K562 (cell line): ENCODE results near the gene FKBP7. TPM values are rescaled to one million over a fixed set of nuclear protein-coding genes. Genes with fewer than 3 reads are reported as not detected.
A peak's percentile ranks its signal among the peaks of the same experiment; 100 is the strongest.
"Not testable (repeated sequence)": the region's sequence is repeated elsewhere in the genome, so short reads cannot be mapped to it uniquely, and the experiment has no call there.

Experiments used
- ATAC-seq: fragments of 200-7000 bp; cut with Tn5 transposase; 3 replicates; pipeline ENCODE4 v1.9.1; 2020; ENCODE audit warnings: moderate library complexity
- BruUV-seq: library from RNA; stranded (reverse); fragments of 400-500 nt; replicated peaks from 2 replicates; lab custom pipeline; 2021; lab: Mats Ljungman, UMichigan
- CTCF ChIA-PET: fragments of 300-600 bp; formaldehyde crosslinking; extraction: SDS; loops from one replicate; lab custom pipeline; 2021; ENCODE audit warnings: low intra/inter-chr PET ratio; lab: Yijun Ruan, JAX
- POLR2A ChIA-PET: fragments of 300-600, 350-650 bp; sonication (Branson Sonifier 250); formaldehyde crosslinking; extraction: SDS; loops from one replicate; lab custom pipeline; 2021; ENCODE audit warnings: antibody characterized with exemption, inconsistent platforms; lab: Yijun Ruan, JAX
- DNase-seq, 4 experiments: peaks; one replicate each; pipeline versions ENCODE4 v3.0.0 to v3.0.0-alpha.2; 2011 to 2018; ENCODE audit warnings: low spot score in 3 of 4, mixed read lengths in 3 of 4; ENCODE audit errors: extremely low read depth in 1 of 4
- FAIRE-seq: peaks from 2 replicates; lab custom pipeline; 2011; peaks lifted over from hg19 to GRCh38; lab: Jason Lieb, UNC
- H2AFZ ChIP-seq: 2 replicates; pipeline ENCODE4 v1.6.0; 2011; ENCODE audit warnings: low read depth, low read length, control low read depth, inconsistent platforms
- H3K27ac ChIP-seq: fragments of 200-600 bp; 3 replicates; pipeline ENCODE4 v1.8.0; 2011; ENCODE audit warnings: low read depth, mild to moderate bottlenecking, control low read depth, inconsistent platforms, low read length, moderate library complexity, mixed read lengths; ENCODE audit errors: extremely low read depth
- H3K27me3 ChIP-seq, 2 experiments: fragments of 300-600 bp in 1 of 2; 2 replicates in 1 of 2; 3 replicates in 1 of 2; pipeline versions ENCODE4 v1.6.0 to v1.8.0; 2011; ENCODE audit warnings: inconsistent platforms in 2 of 2, low read length in 2 of 2, mild to moderate bottlenecking in 1 of 2, mixed read lengths in 1 of 2, moderate library complexity in 1 of 2; ENCODE audit not compliant: control insufficient read depth in 2 of 2, insufficient read depth in 2 of 2
- H3K36me3 ChIP-seq: fragments of 300-600 bp; 3 replicates; pipeline ENCODE4 v1.8.0; 2011; ENCODE audit warnings: mild to moderate bottlenecking, low read length, inconsistent platforms; ENCODE audit not compliant: control insufficient read depth, insufficient read depth
- H3K4me1 ChIP-seq, 2 experiments: fragments of 200-600 bp in 1 of 2; replicated peaks in 1 of 2; 2 replicates in 1 of 2; 3 replicates in 1 of 2; pipeline versions ENCODE4 v1.5.1 to v1.8.0; 2011; ENCODE audit warnings: inconsistent platforms in 2 of 2, low read length in 2 of 2, mild to moderate bottlenecking in 1 of 2, mixed read lengths in 1 of 2, moderate library complexity in 1 of 2; ENCODE audit not compliant: control insufficient read depth in 2 of 2, insufficient read depth in 2 of 2
- H3K4me2 ChIP-seq: 2 replicates; pipeline ENCODE4 v1.6.1; 2011; ENCODE audit warnings: low read length, control low read depth, inconsistent platforms, mixed read lengths; ENCODE audit not compliant: insufficient read depth
- H3K4me3 ChIP-seq: fragments of 200-600 bp; sonication (generic), shearing (Covaris generic); 2 replicates; pipeline ENCODE4 v1.5.1; 2016; ENCODE audit warnings: control low read depth, inconsistent platforms
- H3K79me2 ChIP-seq: fragments of 200-600 bp; 3 replicates; pipeline ENCODE4 v1.8.0; 2011; ENCODE audit warnings: low read length, inconsistent platforms; ENCODE audit not compliant: control insufficient read depth, insufficient read depth
- H3K9ac ChIP-seq, 2 experiments: 2 replicates each; pipeline versions ENCODE4 v1.6.0 to v1.6.1; 2011; ENCODE audit warnings: low read depth in 2 of 2, low read length in 2 of 2, control low read depth in 1 of 2, inconsistent platforms in 1 of 2, mild to moderate bottlenecking in 1 of 2, mixed read lengths in 1 of 2; ENCODE audit not compliant: insufficient read depth in 1 of 2
- H3K9me1 ChIP-seq: one replicate; pipeline ENCODE4 v1.6.0; 2011; ENCODE audit warnings: inconsistent platforms, mild to moderate bottlenecking, low read length, moderate library complexity; ENCODE audit not compliant: control insufficient read depth, insufficient read depth
- H3K9me3 ChIP-seq: replicated peaks from 2 replicates; pipeline ENCODE4 v1.5.1; 2011; ENCODE audit warnings: low read depth, low read length, inconsistent platforms; ENCODE audit not compliant: control insufficient read depth, insufficient read depth
- H4K20me1 ChIP-seq: replicated peaks from 2 replicates; pipeline ENCODE4 v1.6.1; 2011; ENCODE audit warnings: low read length, inconsistent platforms, mixed read lengths; ENCODE audit not compliant: control insufficient read depth, insufficient read depth
- BCOR ChIP-seq: fragments of 450-650 bp; IDR thresholded peaks from 2 replicates; pipeline ENCODE4 v1.6.1; 2016
- KDM1A ChIP-seq, 2 experiments: fragments of 450-650 bp; IDR thresholded peaks; 2 replicates each; pipeline ENCODE4 v1.6.1; 2016; ENCODE audit warnings: mild to moderate bottlenecking in 2 of 2
- RFX5 ChIP-seq: IDR thresholded peaks from 2 replicates; pipeline ENCODE4 v1.6.1; 2011; ENCODE audit warnings: low read depth, mild to moderate bottlenecking, improper control_type of control experiment, low read length
- SMARCA5 ChIP-seq: fragments of 450-650 bp; IDR thresholded peaks from 2 replicates; pipeline ENCODE4 v1.6.1; 2016
- SRSF1 ChIP-seq: fragments of 200-400 bp; formaldehyde crosslinking; IDR thresholded peaks from 2 replicates; pipeline ENCODE4 v1.6.1; 2017; ENCODE audit warnings: mild to moderate bottlenecking, low read depth, low read length, moderate library complexity
- THRAP3 ChIP-seq: fragments of 450-650 bp; IDR thresholded peaks from 2 replicates; pipeline ENCODE4 v1.6.1; 2016; ENCODE audit warnings: mild to moderate bottlenecking, inconsistent platforms, borderline replicate concordance
- YY1 ChIP-seq, 3 experiments: IDR thresholded peaks; 2 replicates each; pipeline ENCODE4 v1.6.1; 2011; ENCODE audit warnings: low read length in 2 of 3, mild to moderate bottlenecking in 2 of 3, moderate library complexity in 2 of 3, borderline replicate concordance in 1 of 3, control low read depth in 1 of 3, low read depth in 1 of 3; ENCODE audit not compliant: insufficient read depth in 3 of 3, insufficient replicate concordance in 2 of 3, control insufficient read depth in 1 of 3, insufficient read length in 1 of 3; ENCODE audit errors: extremely low read depth in 1 of 3
- ZFP91 ChIP-seq: sonication (generic); formaldehyde crosslinking; IDR thresholded peaks from 2 replicates; pipeline ENCODE4 v1.8.0; 2022; ENCODE audit warnings: mild to moderate bottlenecking, missing genetic modification reagents
- ZNF146 ChIP-seq: IDR thresholded peaks from one replicate; pipeline ENCODE4 v1.6.1; 2018; ENCODE audit warnings: missing compliant biosample characterization; ENCODE audit not compliant: unreplicated experiment
- ZNF224 ChIP-seq: sonication (generic); formaldehyde crosslinking; IDR thresholded peaks from 2 replicates; pipeline ENCODE4 v1.8.0; 2022; ENCODE audit warnings: mild to moderate bottlenecking, missing genetic modification reagents
- WGBS: fragments of 100-300 bp; shearing (Covaris generic); methylation state at CpG from one replicate; pipeline ENCODE4 v1.1.6; 2016; ENCODE audit warnings: low coverage, mixed read lengths; ENCODE audit not compliant: insufficient coverage; ENCODE audit errors: missing lambda C conversion rate; 5-methylcytosine and 5-hydroxymethylcytosine counted together
- in situ Hi-C: fragments of 300-500 bp; cut with MboI; formaldehyde crosslinking; loops from 4 replicates; pipeline ENCODE4 v1.15.0; 2018; ENCODE audit warnings: inconsistent platforms, mixed read lengths
- intact Hi-C: fragments of 100-400 bp; cut with micrococcal nuclease; formaldehyde crosslinking; loops from 2 replicates; pipeline ENCODE4 v1.14.2; 2022
- polyA plus RNA-seq, 8 experiments: library from polyadenylated mRNA; depleted of rRNA in 4 of 8; stranded (reverse) in 5 of 8; unstranded in 3 of 8; fragments of >200 nt; fragmentation: Nextera tagmentation in 2 of 8; fragmentation: Illumina TruSeq in 1 of 8; extraction: Ambion mirVana in 2 of 8; extraction: Trizol in 1 of 8; gene quantifications; 2 replicates each; pipeline versions ENCODE4 v1.2.1 to v1.2.3, GENCODE V29; 2011 to 2014; ENCODE audit warnings: inconsistent platforms in 1 of 8, missing spikeins in 1 of 8
- total RNA-seq, 7 experiments: library from RNA; depleted of rRNA in 6 of 7; stranded (reverse); fragments of >200 nt in 6 of 7; fragmentation: Illumina TruSeq in 2 of 7; extraction: Trizol in 2 of 7; gene quantifications; 2 replicates each; pipeline versions ENCODE4 v1.2.1 to v1.2.3, GENCODE V29; 2011 to 2021; ENCODE audit warnings: low replicate concordance in 1 of 7
- TF ChIP-seq, protein P1 (sequence below): fragments of 250-450 bp; sonication (Bioruptor Pico); IDR thresholded peaks from 2 replicates; pipeline ENCODE4 v1.8.0; 2022; ENCODE audit warnings: inconsistent platforms, mild to moderate bottlenecking, moderate library complexity, borderline replicate concordance

Gene FKBP7
- total and polyA plus RNA-seq, 9 of the 15 experiments (the other 6 are each of a cell fraction or from before 2014, with no cell fraction given): 6.1 to 23.2 (median 19.0) TPM

GRCh38 chr2:178525010-178525409 lies 46.6 kb upstream of the FKBP7 start:
- CTCF ChIA-PET, ATAC-seq, H3K27me3 ChIP-seq, H3K4me1 ChIP-seq, H3K36me3 ChIP-seq, H2AFZ ChIP-seq, DNase-seq, H3K27ac ChIP-seq, intact Hi-C loops, H3K4me2 ChIP-seq, in situ Hi-C loops, BruUV-seq, H3K4me3 ChIP-seq, H3K9me3 ChIP-seq, FAIRE-seq, H4K20me1 ChIP-seq: not testable (repeated sequence)
- 95% methylated on average over 3 of the region's 5 CpGs for WGBS
- peaks cover 60% of the 10 kb centered on the region for H3K79me2 ChIP-seq
- TF ChIP-seq BCOR (peak; percentile 86), ZNF146 (peak; percentile 72), KDM1A (IDR thresholded peaks at IDR 0.05) (peak; percentile 52 to 68; a peak in 2 of 4 replicates), SMARCA5 (0 out of 2 replicates have a peak, but pooled peaks have one; percentile 26)
- TF ChIP-seq, all 486 proteins: peak for 4; not testable (repeated sequence) for 482
- H3K9ac ChIP-seq, H3K9me1 ChIP-seq: not testable (repeated sequence)
- POLR2A ChIA-PET: interaction anchor here (0.6 kb wide), 1 partner anchor 10 kb away, joined by 3 read pairs; no protein-coding TSS in a partner anchor

- peaks cover 47% of the 10 kb centered on the region for H3K79me2 ChIP-seq
- H3K36me3 ChIP-seq: no peaks in the 10 kb centered on the region
- ATAC-seq (peak; percentile 60), FAIRE-seq (peak; percentile 49), DNase-seq (peak in 3 of 4 experiments; percentile 25 to 41 (median 38))
- peaks cover 2% of the 10 kb centered on the region for H4K20me1 ChIP-seq
- peaks cover 0 to 2% of the 10 kb centered on the region in 2 experiments; a peak in 1 of 5 replicates for H3K4me1 ChIP-seq
- H3K9me3 ChIP-seq: no peaks in the 10 kb centered on the region; the same call in 1 of the 2 replicates
- intact Hi-C loops: loop anchor here (1.0 to 5.0 kb wide), 2 partner anchors 44 to 121 kb away; no protein-coding TSS in a partner anchor
- H3K9ac ChIP-seq: peak overlapping the region; percentile 80 to 92
- in situ Hi-C loops: no loop called here
- H3K4me2 ChIP-seq: peak overlapping the region; percentile 99
- H2AFZ ChIP-seq: peak overlapping the region; percentile 96
- H3K4me3 ChIP-seq: peak overlapping the region; percentile 54
- peak overlapping the region; percentile 76 for H3K27ac ChIP-seq
- BruUV-seq: no TSS peak
- ChIA-PET CTCF (interaction anchor here (0.6 to 0.8 kb wide), 2 partner anchors 45 to 81 kb away, joined by 4 to 5 read pairs; partner anchors contain the start of gene FKBP7), POLR2A (interaction anchor here (0.7 to 2.2 kb wide), 8 partner anchors 8 to 255 kb away, joined by 3 to 14 read pairs (median 4); partner anchors contain the start of genes PJVK and PRKRA)
- WGBS: 0% methylated on average over 8 of the region's 8 CpGs
- H3K27me3 ChIP-seq: no peaks in the 10 kb centered on the region
- H3K9me1 ChIP-seq: no peaks in the 10 kb centered on the region
- TF ChIP-seq RFX5 (no peak), THRAP3 (no peak), SRSF1 (no peak), ZNF224 (CRISPR knock-in tag) (0 out of 2 replicates have a peak, but pooled peaks have one; percentile 17), ZFP91 (CRISPR knock-in tag) (0 out of 2 replicates have a peak, but pooled peaks have one; percentile 36), YY1 (IDR thresholded peaks at IDR 0.05; ENCODE audit: borderline replicate concordance in 1 of 3, control insufficient read depth in 1 of 3, extremely low read depth in 1 of 3, insufficient read depth in 3 of 3, insufficient read length in 1 of 3, insufficient replicate concordance in 2 of 3, low read depth in 1 of 3, low read length in 2 of 3) (peak in 1 of 3 experiments; percentile 15)
- TF ChIP-seq, protein P1, sequence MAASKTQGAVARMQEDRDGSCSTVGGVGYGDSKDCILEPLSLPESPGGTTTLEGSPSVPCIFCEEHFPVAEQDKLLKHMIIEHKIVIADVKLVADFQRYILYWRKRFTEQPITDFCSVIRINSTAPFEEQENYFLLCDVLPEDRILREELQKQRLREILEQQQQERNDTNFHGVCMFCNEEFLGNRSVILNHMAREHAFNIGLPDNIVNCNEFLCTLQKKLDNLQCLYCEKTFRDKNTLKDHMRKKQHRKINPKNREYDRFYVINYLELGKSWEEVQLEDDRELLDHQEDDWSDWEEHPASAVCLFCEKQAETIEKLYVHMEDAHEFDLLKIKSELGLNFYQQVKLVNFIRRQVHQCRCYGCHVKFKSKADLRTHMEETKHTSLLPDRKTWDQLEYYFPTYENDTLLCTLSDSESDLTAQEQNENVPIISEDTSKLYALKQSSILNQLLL (CRISPR knock-in tag): no peak
These were observed 45.3 kb upstream of the FKBP7 start for GRCh38 chr2:178523596-178524134.
